B cell (primary cell): ENCODE measurements around the gene EXOSC9. TPM values are rescaled to one million over a fixed set of nuclear protein-coding genes. Genes with fewer than 3 reads are reported as not detected.

Source experiments
- ATAC-seq: fragments of 200-7000 bp; cut with Tn5 transposase; one replicate; pipeline ENCODE4 v1.10.0; 2021; ENCODE audit warnings: low read depth, mild to moderate bottlenecking, moderate number of reproducible peaks, moderate library complexity
- CTCF ChIA-PET: fragments of 350-600 bp; sonication (Branson Sonifier 250); formaldehyde crosslinking; loops from one replicate; lab custom pipeline; 2021; ENCODE audit warnings: antibody characterized with exemption, inconsistent platforms; lab: Charles Lee
- POLR2A ChIA-PET: fragments of 350-600 bp; sonication (Branson Sonifier 250); formaldehyde crosslinking; loops from one replicate; lab custom pipeline; 2021; ENCODE audit warnings: antibody characterized with exemption; lab: Charles Lee
- DNase-seq: peaks from one replicate; pipeline ENCODE4 v3.0.0; 2013
- H2AFZ ChIP-seq: 2 replicates; pipeline ENCODE4 v1.6.1; 2012; ENCODE audit warnings: mild to moderate bottlenecking, low read depth, low read length; ENCODE audit not compliant: insufficient read depth, poor library complexity, severe bottlenecking
- H3K27ac ChIP-seq, 2 donors: 1 replicate in 1 of 2; 2 replicates in 1 of 2; pipeline ENCODE4 v1.5.1; 2012 to 2013; ENCODE audit warnings: low read length in 2 of 2, mild to moderate bottlenecking in 2 of 2, moderate library complexity in 1 of 2
- H3K27me3 ChIP-seq, 4 experiments: fragments of 200-600 bp in 1 of 4; sonication (generic) in 1 of 4; replicated peaks in 1 of 4; 1 replicate in 2 of 4; 2 replicates in 2 of 4; pipeline versions ENCODE4 v1.6.1 to v1.7.0; 2013 to 2016; ENCODE audit warnings: low read length in 3 of 4, mild to moderate bottlenecking in 2 of 4, mixed read lengths in 1 of 4, moderate library complexity in 1 of 4; ENCODE audit not compliant: insufficient read depth in 4 of 4, control insufficient read depth in 3 of 4; ENCODE audit errors: control extremely low read depth in 1 of 4
- H3K36me3 ChIP-seq, 2 experiments: replicated peaks in 1 of 2; 1 replicate in 1 of 2; 2 replicates in 1 of 2; pipeline versions ENCODE4 v1.6.1 to v1.7.1; 2013; ENCODE audit warnings: low read length in 1 of 2; ENCODE audit not compliant: insufficient read depth in 2 of 2, control insufficient read depth in 1 of 2; ENCODE audit errors: control extremely low read depth in 1 of 2, extremely low read depth in 1 of 2
- H3K4me1 ChIP-seq, 2 donors: fragments of 200-600 bp in 1 of 2; sonication (generic) in 1 of 2; 1 replicate in 1 of 2; 2 replicates in 1 of 2; pipeline versions ENCODE4 v1.5.1 to v1.6.1; 2013 to 2017; ENCODE audit warnings: low read length in 2 of 2; ENCODE audit not compliant: control insufficient read depth in 2 of 2, insufficient read depth in 2 of 2
- H3K4me2 ChIP-seq: replicated peaks from 2 replicates; pipeline ENCODE3; 2012; ENCODE audit warnings: mild to moderate bottlenecking, low read depth, low read length; ENCODE audit not compliant: poor library complexity, severe bottlenecking
- H3K4me3 ChIP-seq, 5 experiments: fragments of 200-600 bp in 1 of 5; sonication (generic) in 1 of 5; 1 replicate in 3 of 5; 2 replicates in 2 of 5; pipeline versions ENCODE4 v1.5.1 to v1.7.0; 2011 to 2016; ENCODE audit warnings: low read length in 4 of 5, mild to moderate bottlenecking in 4 of 5, low read depth in 2 of 5, control low read depth in 1 of 5, moderate library complexity in 1 of 5; ENCODE audit not compliant: insufficient read depth in 1 of 5; ENCODE audit errors: control extremely low read depth in 1 of 5, extremely low read depth in 1 of 5
- H3K79me2 ChIP-seq: fragments of 200-600 bp; sonication (generic); one replicate; pipeline ENCODE4 v1.6.0; 2016; ENCODE audit warnings: low read length; ENCODE audit not compliant: control insufficient read depth, insufficient read depth
- H3K9ac ChIP-seq: fragments of 200-600 bp; sonication (generic); 2 replicates; pipeline ENCODE4 v1.6.1; 2017; ENCODE audit warnings: mild to moderate bottlenecking, low read length, moderate library complexity
- H3K9me3 ChIP-seq, 3 donors: one replicate each; pipeline versions ENCODE4 v1.6.1 to v1.7.1; 2013; ENCODE audit warnings: low read length in 2 of 3; ENCODE audit not compliant: control insufficient read depth in 2 of 3, insufficient read depth in 1 of 3; ENCODE audit errors: control extremely low read depth in 1 of 3
- H4K20me1 ChIP-seq: 2 replicates; pipeline ENCODE4 v1.6.0; 2012; ENCODE audit warnings: mild to moderate bottlenecking, low read length; ENCODE audit not compliant: insufficient read depth, control insufficient read depth, poor library complexity, severe bottlenecking
- H3K27ac Mint-ChIP-seq: one replicate; pipeline ENCODE4 v1.8.0; 2021; ENCODE audit warnings: mixed read lengths
- H3K27me3 Mint-ChIP-seq: one replicate; pipeline ENCODE4 v1.8.0; 2021; ENCODE audit warnings: mixed read lengths
- H3K4me1 Mint-ChIP-seq: one replicate; pipeline ENCODE4 v1.8.0; 2021; ENCODE audit warnings: mixed read lengths
- H3K4me3 Mint-ChIP-seq: one replicate; pipeline ENCODE4 v1.8.0; 2021; ENCODE audit warnings: mixed read lengths
- H3K9me3 Mint-ChIP-seq: one replicate; pipeline ENCODE4 v1.8.0; 2022; ENCODE audit warnings: mixed read lengths; ENCODE audit not compliant: insufficient read depth
- EZH2 ChIP-seq: IDR thresholded peaks from 2 replicates; pipeline ENCODE4 v1.6.1; 2012; ENCODE audit warnings: borderline replicate concordance, low read depth, mild to moderate bottlenecking, moderate library complexity, low read length; ENCODE audit not compliant: insufficient read depth, poor library complexity, severe bottlenecking
- WGBS: methylation state at CpG from one replicate; pipeline ENCODE4 v1.1.5; 2013; ENCODE audit warnings: missing lambda C conversion rate; ENCODE audit not compliant: insufficient coverage; 5-methylcytosine and 5-hydroxymethylcytosine counted together
- intact Hi-C: fragments of 100-400 bp; cut with micrococcal nuclease; formaldehyde crosslinking; loops from one replicate; pipeline ENCODE4 v1.10.0; 2022
- polyA plus RNA-seq: library from polyadenylated mRNA; depleted of rRNA; stranded (reverse); fragments of >200 nt; gene quantifications from 2 replicates; pipeline ENCODE4 v1.2.3, GENCODE V29; 2012
- total RNA-seq, 2 donors: library from RNA; stranded (reverse); fragments of 120-200 nt in 1 of 2; gene quantifications; 1 replicate in 1 of 2; 2 replicates in 1 of 2; pipeline versions ENCODE4 v1.2.3 to v1.2.4, GENCODE V29; 2013 to 2022
- TF ChIP-seq, protein P1 (sequence below): fragments of 200-600 bp; IDR thresholded peaks from one replicate; pipeline ENCODE4 v1.8.0; 2022; ENCODE audit warnings: antibody characterized with exemption, mild to moderate bottlenecking

The EXOSC9 gene
- total and polyA plus RNA-seq, 2 donors (not counting 1 experiment from before 2014, with no cell fraction given) = 27.5 to 35.5 TPM

GRCh38 chr4:121791481-121791880 is 9.6 kb upstream of the EXOSC9 start:
- peaks cover 30% of the 10 kb centered on the region for H3K27me3 Mint-ChIP-seq
- no CpG with 5 or more reads among the region's 5 CpGs for WGBS

DNA sequence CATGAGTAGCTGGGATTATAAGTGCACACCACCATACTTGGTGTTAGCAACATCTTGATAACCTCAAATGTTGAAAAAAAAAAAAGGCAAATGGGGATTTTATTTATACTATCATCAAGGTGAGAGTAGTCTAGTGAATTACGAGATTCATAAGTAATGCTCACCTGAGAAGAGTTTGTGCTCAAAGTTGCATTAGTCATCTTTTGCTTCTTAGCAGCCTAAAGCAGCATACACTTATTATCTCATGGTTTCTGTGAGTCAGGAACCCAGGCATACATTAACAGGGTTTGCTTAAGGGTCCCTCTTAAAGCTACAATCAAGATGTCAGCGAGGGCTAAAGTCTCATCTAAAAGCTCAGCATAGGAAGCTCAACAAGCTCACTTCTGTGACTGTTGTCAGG is 8.2 kb upstream of the EXOSC9 start:
- CTCF ChIA-PET = no interaction called here
- TF ChIP-seq EZH2 = no peak
- TF ChIP-seq, protein P1, sequence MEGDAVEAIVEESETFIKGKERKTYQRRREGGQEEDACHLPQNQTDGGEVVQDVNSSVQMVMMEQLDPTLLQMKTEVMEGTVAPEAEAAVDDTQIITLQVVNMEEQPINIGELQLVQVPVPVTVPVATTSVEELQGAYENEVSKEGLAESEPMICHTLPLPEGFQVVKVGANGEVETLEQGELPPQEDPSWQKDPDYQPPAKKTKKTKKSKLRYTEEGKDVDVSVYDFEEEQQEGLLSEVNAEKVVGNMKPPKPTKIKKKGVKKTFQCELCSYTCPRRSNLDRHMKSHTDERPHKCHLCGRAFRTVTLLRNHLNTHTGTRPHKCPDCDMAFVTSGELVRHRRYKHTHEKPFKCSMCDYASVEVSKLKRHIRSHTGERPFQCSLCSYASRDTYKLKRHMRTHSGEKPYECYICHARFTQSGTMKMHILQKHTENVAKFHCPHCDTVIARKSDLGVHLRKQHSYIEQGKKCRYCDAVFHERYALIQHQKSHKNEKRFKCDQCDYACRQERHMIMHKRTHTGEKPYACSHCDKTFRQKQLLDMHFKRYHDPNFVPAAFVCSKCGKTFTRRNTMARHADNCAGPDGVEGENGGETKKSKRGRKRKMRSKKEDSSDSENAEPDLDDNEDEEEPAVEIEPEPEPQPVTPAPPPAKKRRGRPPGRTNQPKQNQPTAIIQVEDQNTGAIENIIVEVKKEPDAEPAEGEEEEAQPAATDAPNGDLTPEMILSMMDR = no peak
- 90% methylated on average over 1 of the region's 2 CpGs for WGBS

More at GRCh38 chr4:121791481-121791880, 9.6 kb upstream of the EXOSC9 start:
- Mint-ChIP-seq H3K4me1 (no peaks in the 10 kb centered on the region), H3K9me3 (no peaks in the 10 kb centered on the region), H3K27ac (no peak overlapping the region), H3K4me3 (no peak overlapping the region)
- H3K27ac ChIP-seq = no peak overlapping the region
- peaks cover 0 to 10% (median 5%) of the 10 kb centered on the region in 4 experiments for H3K27me3 ChIP-seq
- intact Hi-C loops = no loop called here
- H3K79me2 ChIP-seq = no peaks in the 10 kb centered on the region
- no peak overlapping the region for H3K4me2 ChIP-seq
- H2AFZ ChIP-seq = no peak overlapping the region
- no peak for ATAC-seq
- H4K20me1 ChIP-seq = no peaks in the 10 kb centered on the region
- no peaks in the 10 kb centered on the region for H3K9me3 ChIP-seq
- no peak overlapping the region for H3K9ac ChIP-seq
- POLR2A ChIA-PET = no interaction called here
- H3K4me1 ChIP-seq = no peaks in the 10 kb centered on the region
- CTCF ChIA-PET = no interaction called here
- no peak overlapping the region for H3K4me3 ChIP-seq
- TF ChIP-seq EZH2 = no peak
- TF ChIP-seq, protein P1 = no peak
- no peaks in the 10 kb centered on the region for H3K36me3 ChIP-seq
- DNase-seq = no peak

More for the DNA sequence above, 8.2 kb upstream of the EXOSC9 start:
- H3K27me3 Mint-ChIP-seq = peaks cover 20% of the 10 kb centered on the region
- H3K4me1 Mint-ChIP-seq = no peaks in the 10 kb centered on the region
- no peak overlapping the region for H2AFZ ChIP-seq
- H4K20me1 ChIP-seq = no peaks in the 10 kb centered on the region
- intact Hi-C loops = no loop called here
- H3K27ac Mint-ChIP-seq = no peak overlapping the region
- H3K79me2 ChIP-seq = no peaks in the 10 kb centered on the region
- no peak overlapping the region for H3K4me3 ChIP-seq
- POLR2A ChIA-PET = no interaction called here
- no peak overlapping the region for H3K9ac ChIP-seq
- H3K4me3 Mint-ChIP-seq = no peak overlapping the region
- H3K27me3 ChIP-seq = peaks cover 0 to 10% (median 3%) of the 10 kb centered on the region in 4 experiments
- H3K36me3 ChIP-seq = no peaks in the 10 kb centered on the region
- no peaks in the 10 kb centered on the region for H3K9me3 Mint-ChIP-seq
- H3K4me2 ChIP-seq = no peak overlapping the region
- H3K27ac ChIP-seq = no peak overlapping the region
- no peaks in the 10 kb centered on the region for H3K4me1 ChIP-seq
- no peaks in the 10 kb centered on the region for H3K9me3 ChIP-seq
- ATAC-seq (no peak), DNase-seq (no peak)
